Left renal cortex interstitium (tissue), 4 donors: ENCODE data around the gene KIF2A. TPM values are rescaled to one million over a fixed set of nuclear protein-coding genes. Genes with fewer than 3 reads are reported as not detected.
"Not testable (repeated sequence)": the region's sequence is repeated elsewhere in the genome, so short reads cannot be mapped to it uniquely, and the experiment has no call there.

Experiments used
- DNase-seq, 4 donors: peaks; one replicate each; pipeline ENCODE4 v3.0.0-alpha.2; 2013; ENCODE audit warnings: low read depth in 4 of 4, low spot score in 2 of 4, missing footprints in 1 of 4
- polyA plus RNA-seq, 4 donors: library from polyadenylated mRNA; unstranded; fragments of 120-200 nt; gene quantifications; one replicate each; pipeline ENCODE4 v1.2.1, GENCODE V29; 2013; ENCODE audit not compliant: insufficient read length in 4 of 4

KIF2A gene
- polyA plus RNA-seq, 4 donors, result 47.0 to 57.6 (median 53.1) TPM

DNA sequence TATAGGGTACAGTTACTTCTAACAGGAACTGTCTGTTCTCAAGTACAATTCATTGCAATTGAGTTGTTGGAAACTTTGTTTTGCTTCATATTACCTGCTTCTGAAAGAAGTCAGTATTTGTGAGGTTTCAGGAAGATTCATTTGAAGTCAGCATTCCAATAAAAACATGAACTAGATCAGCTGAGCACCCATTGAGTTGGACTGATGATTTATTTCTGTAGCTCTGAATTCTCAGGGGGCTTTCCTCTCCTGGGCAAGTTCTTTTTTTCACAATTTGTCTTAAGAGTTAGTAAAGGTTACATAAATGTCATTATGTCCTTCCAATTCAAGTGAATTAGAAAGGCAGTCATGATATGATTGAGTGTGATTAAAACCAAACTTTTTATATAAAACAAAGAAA is 16.2 kb upstream of the KIF2A start:
- DNase-seq, result no peak

DNA sequence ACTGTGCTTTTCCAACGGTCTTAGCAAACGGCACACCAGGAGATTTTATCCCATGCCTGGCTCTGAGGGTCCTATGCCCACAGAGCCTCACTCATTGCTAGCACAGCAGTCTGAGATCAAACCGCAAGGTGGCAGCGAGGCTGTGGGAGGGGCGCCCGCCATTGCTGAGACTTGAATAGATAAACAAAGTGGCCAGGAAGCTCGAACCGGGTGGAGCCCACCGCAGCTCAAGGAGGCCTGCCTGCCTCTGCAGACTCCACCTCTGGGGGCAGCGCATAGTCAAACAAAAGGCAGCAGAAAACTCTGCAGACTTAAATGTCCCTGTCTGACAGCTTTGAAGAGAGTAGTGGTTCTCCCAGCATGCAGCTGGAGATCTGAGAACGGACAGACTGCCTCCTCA is 14.2 kb upstream of the KIF2A start:
- not testable (repeated sequence) for DNase-seq

DNA sequence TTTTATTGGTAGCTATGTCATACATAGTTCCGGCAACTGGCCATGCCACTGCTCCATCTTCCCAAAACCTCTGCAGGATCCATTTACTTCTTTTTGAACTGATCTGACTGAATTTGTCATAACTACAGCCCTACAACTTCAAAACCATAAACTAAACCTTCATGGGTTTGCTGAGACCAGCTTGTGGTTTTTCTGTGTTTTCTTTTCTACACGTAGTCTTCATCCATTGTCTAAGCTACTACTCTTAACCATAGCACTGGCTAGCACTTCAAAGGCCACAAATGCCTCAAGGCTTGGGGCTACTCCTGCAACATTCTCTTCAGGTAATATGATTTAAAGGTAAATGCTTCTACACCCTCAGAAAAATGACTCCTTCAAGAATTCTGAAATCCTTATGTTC is 9.0 kb upstream of the KIF2A start:
- no peak for DNase-seq

DNA sequence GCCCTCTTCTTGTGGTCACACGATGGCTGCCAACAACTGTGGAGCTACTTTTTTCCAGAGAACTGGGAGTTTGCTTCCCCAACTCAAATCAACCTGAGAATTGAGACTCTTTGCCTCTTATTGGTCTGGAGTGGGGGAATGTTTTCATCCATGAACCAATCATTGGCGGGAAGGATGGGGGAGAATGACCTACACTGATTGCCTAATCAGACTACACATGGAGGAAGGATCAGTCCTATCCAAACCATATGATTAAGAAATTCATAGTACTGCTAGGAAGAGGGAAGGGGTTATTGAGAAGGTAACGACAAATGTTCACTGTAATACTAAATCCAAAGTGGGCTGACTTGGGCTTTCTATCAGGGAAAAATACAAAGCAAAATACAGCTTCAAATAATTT is 7.9 kb upstream of the KIF2A start:
- no peak for DNase-seq

DNA sequence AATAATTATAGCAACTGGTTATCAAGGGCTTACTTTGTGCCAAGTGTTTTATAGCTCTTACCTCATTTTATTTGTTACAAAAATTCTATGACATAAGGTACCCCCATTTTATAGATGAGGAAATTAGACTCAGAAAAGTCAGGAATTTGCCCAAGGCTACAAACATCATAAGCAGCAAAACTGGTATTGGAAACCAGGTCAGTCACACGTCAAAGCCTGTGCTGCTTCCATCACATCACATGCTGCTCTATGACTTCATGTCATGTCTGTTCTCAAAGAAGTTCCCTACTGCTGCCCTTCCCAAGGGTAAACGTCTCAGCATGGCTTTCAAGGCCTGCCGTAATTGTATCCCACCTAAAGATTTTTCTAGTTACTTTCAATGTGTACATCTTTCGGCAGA is 6.9 kb upstream of the KIF2A start:
- no peak for DNase-seq

DNA sequence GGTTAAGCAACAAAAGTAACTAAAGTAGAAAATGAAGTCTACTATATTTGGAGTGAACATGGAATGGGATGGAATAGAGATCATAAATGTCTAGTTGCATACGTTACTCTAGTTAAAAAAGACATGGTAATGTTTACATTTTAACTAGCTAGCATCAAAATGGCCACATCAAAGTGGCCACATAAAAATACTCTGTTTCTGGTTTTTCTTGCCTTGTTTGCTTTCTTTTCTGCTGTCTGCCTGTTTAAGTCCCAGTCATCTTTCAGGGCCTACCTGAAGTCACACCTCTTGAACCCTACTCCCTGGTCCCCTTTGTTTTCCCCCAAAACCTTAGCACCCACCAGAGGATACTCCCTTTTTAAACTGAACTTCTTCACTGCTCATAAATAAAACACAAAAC is 6.4 kb upstream of the KIF2A start:
- no peak for DNase-seq

DNA sequence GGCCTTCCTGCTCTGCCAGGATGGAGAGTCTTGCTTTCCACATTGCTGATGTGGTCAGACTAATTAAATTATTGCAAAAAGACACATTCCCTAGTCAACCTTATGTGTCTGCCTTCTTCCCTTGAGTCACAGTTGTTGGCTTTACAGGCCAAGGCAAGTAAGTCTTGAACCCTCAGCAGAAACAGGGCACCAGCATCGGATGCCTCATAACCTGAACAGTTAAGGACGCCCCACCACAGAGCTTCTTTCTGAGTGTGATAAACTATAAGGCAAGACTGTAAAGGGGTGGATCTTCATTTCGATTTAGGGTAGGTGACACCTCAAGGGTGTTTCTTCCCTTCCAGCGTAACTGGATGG is 670 bp upstream of the KIF2A start:
- no peak for DNase-seq

DNA sequence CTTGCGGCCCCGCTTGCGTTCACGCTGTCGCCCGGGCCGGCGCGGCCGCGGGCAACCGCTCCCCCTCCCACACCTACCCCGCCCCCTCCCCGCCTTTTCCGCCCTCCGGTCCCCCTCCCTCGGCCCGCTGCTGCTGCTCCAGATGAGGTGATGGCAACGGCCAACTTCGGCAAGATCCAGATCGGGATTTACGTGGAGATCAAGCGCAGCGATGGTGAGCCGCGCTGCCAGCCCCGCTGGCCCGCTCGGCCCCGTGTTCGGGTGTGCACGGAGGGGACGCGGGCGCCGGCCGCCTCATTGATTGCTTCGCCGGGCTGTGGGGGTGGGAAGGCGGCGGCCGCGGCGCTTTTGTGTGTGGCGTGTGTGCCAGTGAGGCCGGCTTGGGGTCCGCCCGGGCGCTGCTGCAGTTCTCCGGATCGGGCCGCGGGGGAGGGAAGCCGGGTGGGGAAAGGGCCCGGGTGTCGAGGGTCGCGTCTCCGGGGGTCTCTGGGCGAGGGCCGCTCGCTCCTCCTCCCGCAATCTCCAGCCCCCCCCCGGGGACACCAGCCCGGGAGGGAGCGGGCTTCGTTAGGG is 403 bp downstream of the KIF2A start:
- peak in 3 of 4 donors; percentile 36 to 67 (median 49) for DNase-seq

DNA sequence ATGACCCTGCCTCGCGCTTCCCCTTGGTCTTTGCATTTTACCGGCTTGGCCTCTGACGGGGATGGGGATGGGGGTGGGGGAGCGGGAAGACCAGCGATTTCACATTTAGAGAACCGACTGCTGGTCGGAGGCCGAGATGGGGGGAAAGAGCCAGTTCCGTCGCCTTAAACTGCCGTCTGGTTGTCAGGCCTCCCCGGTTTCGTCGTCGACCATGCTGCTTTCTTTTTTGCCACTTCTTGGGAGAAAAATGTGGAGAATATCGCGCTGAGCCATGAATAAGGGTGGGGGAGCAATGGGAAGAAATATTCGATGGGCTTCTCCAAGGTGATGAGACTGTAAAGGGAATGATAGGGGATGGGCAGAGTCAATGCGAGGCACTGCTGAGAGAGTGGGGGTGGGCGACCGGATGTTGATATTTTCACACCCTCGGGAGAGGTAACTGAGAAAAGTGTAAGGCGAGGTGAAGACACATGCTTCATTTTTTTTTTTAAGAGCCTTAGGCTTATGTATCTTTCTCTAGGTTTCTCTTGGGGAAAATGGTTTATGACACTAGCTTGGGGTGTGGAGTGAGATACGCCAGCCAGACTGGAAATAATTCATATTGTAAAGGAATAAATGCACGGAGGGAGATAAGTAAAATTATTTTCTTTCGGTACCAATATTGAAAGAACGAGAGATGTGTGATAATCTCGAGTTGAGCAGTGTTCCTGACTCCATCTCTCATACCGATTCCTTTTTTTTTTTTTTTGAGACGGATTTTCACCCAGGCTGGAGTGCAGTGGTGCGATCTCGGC is 1.1 kb downstream of the KIF2A start:
- peak in 3 of 4 donors; percentile 28 to 70 (median 54) for DNase-seq

DNA sequence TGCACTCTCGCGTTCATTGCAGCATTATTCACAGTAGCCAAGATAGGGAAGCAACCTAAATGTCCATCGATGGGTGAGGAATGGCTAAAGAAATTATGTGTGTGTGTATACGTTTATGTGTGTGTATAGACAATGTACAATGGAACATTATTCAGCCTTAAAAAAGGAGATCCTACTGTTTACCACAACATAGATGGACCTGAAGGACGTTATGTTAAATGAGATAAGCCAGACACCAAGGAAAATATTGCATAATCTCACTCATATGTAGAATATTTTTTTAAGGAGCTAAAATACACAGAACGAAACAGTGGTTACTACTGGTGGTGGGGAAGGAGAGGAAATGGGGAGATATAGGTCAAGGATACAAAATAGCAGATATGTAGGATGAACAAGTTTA is 2.4 kb downstream of the KIF2A start:
- DNase-seq, result no peak

DNA sequence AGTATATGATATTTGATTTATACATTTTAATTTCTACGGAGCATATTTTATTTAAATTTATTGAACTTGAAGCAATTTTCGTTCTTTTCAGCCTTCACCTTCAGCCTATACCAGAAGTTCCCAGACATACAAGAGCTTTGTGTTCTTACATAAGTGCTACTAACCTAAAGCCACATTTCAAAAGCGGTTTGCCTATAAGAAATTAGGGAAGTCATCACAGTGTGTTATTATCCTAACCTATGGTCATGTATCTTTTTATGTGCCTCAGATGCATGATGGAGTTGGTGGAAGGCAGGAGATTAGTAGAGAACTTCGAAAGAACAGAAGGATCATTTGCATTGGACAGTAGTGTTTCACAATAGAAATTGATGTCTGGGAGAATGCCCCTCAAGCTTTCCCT is 3.1 kb downstream of the KIF2A start:
- no peak for DNase-seq

DNA sequence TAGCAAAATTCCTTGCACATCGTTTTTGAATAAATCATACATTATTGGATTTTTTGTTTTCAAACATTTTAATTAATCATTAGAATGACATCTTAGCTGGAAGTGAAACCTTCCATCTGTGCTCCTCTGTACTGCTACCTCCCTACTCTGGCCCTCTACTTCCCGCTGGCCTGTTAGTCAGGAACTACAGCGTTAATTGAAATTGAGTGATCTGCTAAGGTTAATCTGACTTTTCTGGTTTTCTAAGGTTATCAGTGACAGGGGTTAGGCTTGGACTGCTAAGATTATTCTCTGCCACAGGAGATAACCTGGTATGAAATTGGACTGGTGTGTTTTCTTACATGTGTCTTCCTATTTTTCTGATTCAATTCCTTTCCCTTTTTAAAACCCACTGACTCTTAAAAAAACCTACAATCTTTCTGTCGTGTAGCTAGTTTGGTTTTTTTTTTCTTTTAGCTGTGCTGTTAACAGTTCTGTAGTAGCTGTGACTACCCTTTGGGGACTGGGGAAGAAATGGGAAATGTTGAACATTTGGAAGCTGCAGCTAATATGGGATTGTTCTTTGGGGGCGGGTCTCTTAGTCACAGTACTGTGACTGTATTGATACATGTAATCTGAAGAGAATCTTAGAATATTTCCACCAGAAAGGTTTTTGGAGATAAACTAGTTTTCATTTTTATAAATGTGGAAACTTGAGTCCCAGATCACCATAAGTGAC is 4.6 kb downstream of the KIF2A start:
- DNase-seq, result no peak

DNA sequence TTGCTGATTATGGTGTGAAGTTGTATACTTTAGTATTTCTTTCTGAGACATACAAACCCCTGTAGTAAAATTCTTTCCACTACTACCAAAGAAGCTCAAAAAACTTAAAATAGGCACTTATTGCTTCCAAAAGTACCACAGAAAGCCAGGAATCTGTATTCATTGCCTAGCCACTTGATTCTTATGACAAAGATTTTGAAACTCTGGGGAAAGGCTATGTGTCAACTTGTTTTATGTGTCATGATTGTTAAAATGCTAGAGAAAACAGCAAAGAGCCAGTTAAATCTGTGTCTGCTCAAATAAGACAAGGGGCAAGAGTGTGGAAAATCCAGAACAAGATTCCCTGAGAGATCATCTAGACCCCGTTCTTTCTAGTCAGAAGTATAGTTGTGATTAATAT is 6.0 kb downstream of the KIF2A start:
- no peak for DNase-seq

DNA sequence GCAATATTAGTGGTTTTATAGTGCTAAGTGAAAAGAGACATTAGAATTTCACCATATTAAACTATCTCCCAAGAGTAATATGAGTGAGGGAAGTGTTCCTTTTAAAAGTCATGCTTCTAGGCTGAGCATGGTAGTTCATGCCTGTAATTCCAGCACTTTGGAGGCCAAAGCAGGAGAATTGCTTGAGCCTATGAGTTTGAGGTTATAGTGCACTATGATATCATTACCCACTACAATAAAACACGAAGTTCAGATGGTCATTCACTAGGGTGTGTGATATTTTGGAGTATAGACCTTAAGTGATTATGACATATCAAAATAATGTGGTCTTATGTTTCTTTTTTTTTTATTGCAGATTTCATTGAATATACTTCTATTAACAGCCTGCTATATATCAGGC is 6.7 kb downstream of the KIF2A start:
- no peak for DNase-seq

DNA sequence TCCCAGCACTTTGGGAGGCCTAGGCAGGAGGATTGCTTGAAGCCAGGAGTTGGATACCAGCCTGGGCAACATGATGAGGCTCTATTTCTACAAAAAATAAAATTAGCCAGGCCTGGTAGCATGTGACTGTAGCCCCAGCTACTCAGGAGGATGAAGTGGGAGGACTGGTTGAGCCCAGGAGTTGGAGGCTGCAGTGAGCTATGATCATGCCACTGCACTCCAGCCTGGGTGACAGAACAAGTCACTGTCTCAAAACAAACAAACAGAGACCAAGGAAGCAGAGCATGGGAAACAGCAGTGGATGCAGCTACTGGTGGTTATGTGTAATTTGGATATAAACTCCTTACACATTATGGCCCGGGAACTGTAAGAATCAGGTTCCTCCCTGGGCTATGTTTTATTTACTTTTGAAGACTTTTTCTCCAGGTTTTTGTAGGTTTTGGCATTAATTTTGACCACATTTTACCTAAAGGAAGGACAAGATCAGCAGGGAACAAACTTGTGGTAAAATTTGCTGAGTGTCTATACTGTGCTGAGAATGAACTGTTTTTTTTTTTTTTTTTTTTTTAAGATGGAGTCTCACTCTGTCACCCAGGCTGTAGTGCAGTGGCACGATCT is 8.3 kb downstream of the KIF2A start:
- DNase-seq, result no peak

DNA sequence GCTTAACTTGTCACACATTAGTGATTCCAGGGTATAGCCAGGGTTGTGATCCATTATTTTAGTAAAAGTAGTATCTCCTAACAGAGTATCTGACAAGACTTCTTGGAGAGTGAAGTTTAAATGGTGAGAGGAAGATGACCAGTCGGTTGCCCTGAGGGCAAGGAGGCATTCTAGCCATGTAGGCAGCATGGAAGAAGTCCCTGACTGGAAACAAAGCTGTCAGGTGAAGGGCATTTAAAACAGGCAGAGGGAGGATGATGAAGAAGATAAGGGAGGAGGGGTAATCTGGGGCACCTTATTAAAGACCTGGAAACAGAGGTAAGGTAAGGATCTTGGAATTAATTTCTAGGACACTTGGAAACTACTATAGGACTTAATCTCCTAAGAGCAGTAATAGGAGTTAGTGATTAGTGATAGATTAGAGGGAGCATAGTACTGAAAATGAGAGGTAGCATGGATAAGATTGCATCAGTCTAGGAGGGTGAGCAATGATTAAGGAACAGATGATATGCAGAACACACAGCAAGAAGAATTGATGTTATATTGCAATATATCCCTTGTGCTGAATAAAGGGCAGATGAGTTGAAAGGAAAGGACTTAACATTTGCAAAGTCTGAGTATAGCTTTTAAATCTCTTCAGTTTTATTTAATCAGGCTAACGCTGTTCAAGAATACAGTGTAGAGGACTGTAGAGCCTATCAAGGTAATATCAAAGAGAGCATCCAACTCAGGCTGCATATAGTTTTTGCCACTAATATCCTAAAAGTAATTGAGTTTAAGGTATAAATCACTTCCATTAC is 9.6 kb downstream of the KIF2A start:
- DNase-seq, result no peak

DNA sequence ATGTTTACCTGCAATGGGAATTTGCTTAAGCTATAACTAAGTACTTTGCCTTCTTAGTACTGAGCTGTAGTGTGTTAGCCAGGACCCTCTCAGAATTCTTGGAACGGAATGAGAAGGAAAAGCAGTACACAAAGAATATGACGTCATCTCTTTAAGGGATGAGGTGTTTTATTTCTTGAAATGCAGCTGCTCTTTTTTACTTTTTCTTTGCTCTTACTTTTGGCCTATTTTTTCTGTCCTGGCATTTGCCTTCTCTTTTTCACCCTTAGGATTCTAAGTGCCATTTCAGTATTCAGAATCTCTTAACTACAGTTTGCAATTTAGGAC is 10.1 kb downstream of the KIF2A start:
- no peak for DNase-seq

DNA sequence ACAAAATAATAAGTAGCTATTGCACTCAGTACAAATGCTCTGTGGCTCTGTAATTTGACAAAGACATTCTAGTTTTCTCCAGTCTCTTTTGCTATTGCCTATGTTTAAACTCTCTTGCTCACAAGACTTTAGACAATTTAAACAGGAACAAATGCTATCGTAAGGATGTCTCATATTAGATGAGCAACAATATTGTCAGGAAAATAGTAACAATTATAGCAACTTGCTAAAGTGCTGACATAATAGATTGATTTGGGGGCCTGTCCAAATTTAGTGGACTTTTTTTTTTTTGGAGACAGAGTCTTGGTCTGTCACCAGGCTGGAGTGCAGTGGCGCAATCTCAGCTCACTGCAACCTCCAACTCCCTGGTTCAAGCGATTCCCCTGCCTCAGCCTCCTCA is 11.8 kb downstream of the KIF2A start:
- no peak for DNase-seq

DNA sequence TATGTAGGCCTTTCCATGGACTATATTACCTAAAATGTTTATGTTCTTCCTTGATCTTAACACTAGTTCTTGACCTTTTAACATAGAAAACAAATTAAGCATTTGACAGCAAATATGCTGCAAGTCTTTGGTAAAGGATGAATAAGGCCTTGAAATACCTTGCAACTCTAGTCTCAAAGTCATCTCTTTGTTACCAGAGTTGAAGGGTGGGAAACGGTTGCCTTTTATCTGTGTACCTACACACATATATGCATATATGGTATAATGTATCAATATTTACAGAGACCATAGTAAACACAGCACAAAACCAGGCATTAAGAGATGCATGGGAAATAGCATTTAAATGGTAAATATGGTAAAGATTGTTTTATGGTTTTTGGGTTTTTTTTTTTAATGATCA is 16.5 kb downstream of the KIF2A start:
- no peak for DNase-seq

DNA sequence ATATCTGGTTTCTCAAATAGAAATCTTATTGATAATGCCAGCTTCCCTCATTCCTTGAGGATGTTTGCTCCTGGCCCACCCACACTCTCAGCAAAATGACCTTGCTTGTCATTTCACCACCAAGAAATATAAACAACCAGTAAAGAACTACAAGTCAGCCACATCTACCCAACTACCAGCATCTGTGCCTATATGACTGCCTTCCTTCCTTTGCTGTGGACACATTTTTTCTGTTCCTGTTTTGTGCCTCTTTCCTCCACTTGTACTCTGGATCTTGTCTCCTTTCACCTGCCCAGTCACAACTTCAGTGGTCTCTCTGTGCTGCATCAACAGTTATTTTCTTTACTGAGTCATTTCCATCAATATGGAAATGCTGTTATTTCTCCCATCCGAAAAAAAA is 20.3 kb downstream of the KIF2A start:
- DNase-seq, result no peak

DNA sequence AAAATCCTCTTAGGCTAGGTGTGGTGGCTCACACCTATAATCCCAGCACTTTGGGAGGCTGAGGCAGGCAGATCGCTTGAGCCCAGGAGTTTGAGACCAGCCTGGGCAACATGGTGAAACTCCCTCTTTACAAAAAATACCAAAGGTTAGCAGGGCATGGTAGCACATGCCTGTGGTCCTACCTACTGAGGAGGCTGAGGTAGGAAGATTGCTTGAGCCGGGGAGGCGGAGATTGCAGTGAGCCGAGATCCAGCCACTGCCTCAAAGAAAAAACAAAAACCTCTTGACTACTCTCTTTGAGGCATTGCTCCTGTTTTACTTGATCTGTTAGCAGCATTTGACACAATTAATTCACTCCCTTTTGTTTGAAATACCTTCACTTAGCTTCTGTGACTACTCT is 20.7 kb downstream of the KIF2A start:
- DNase-seq, result no peak
